GF-D8 (cell line): ENCODE data around the gene THSD4.

ENCODE experiments used
- DNase-seq: peaks from one replicate; lab custom pipeline; 2025; lab: John Stamatoyannopoulos, UW

THSD4 gene

GRCh38 chr15:71688509-71689094 lies 573.3 kb downstream of the THSD4 start:
- DNase-seq, result no peak

- DNase-seq, result no peak
Measured at GRCh38 chr15:71691081-71691457, 575.8 kb downstream of the THSD4 start.

- no peak for DNase-seq
Measured at GRCh38 chr15:71691458-71692417, 576.5 kb downstream of the THSD4 start.

- no peak for DNase-seq
Measured at GRCh38 chr15:71697236-71697635, 582.0 kb downstream of the THSD4 start.

GRCh38 chr15:71698030-71698429 lies 582.8 kb downstream of the THSD4 start:
- no peak for DNase-seq

- DNase-seq, result no peak
Measured at GRCh38 chr15:71698742-71699141, 583.5 kb downstream of the THSD4 start.

- DNase-seq, result no peak
Measured at GRCh38 chr15:71699977-71700376, 584.7 kb downstream of the THSD4 start.

GRCh38 chr15:71701808-71702207 lies 586.5 kb downstream of the THSD4 start:
- no peak for DNase-seq

- no peak for DNase-seq
Measured at GRCh38 chr15:71702496-71702895, 587.2 kb downstream of the THSD4 start.

GRCh38 chr15:71705151-71705550 lies 589.9 kb downstream of the THSD4 start:
- DNase-seq, result no peak

- no peak for DNase-seq
Measured at GRCh38 chr15:71706461-71707229, 591.4 kb downstream of the THSD4 start.

GRCh38 chr15:71707230-71708050 lies 592.2 kb downstream of the THSD4 start:
- no peak for DNase-seq

GRCh38 chr15:71708051-71708429 lies 592.8 kb downstream of the THSD4 start:
- DNase-seq, result no peak

- DNase-seq, result no peak
Measured at GRCh38 chr15:71708741-71709140, 593.5 kb downstream of the THSD4 start.

GRCh38 chr15:71709808-71710418 lies 594.6 kb downstream of the THSD4 start:
- DNase-seq, result no peak

GRCh38 chr15:71712182-71712581 lies 596.9 kb downstream of the THSD4 start:
- no peak for DNase-seq

- no peak for DNase-seq
Measured at GRCh38 chr15:71713191-71713809, 598.0 kb downstream of the THSD4 start.

GRCh38 chr15:71715914-71716313 lies 600.6 kb downstream of the THSD4 start:
- DNase-seq, result no peak

- no peak for DNase-seq
Measured at GRCh38 chr15:71716990-71717389, 601.7 kb downstream of the THSD4 start.

- no peak for DNase-seq
Measured at GRCh38 chr15:71718116-71718910, 603.0 kb downstream of the THSD4 start.
